ENCODE results near the gene EPHA2. TPM values are rescaled to one million over a fixed set of nuclear protein-coding genes. Genes with fewer than 3 reads are reported as not detected.

EPHA2 gene
- total and polyA plus RNA-seq, 4 donors: 5.4 to 25.9 (median 15.7) TPM

GRCh38 chr1:16082283-16083038 is 73.4 kb downstream of the EPHA2 start:
- Histone ChIP-seq H3K27me3 (ENCODE audit: control insufficient read depth in 1 of 2, insufficient read depth in 2 of 2, low read length in 1 of 2) (no peaks in the 10 kb centered on the region), H3K4me3 (ENCODE audit: low read length in 2 of 2) (no peak overlapping the region), H3K27ac (ENCODE audit: low read depth in 1 of 2, low read length in 2 of 2) (no peak overlapping the region), H3K36me3 (ENCODE audit: control insufficient read depth in 1 of 2, insufficient read depth in 2 of 2, low read length in 1 of 2) (no peaks in the 10 kb centered on the region), H3K9me3 (ENCODE audit: control insufficient read depth, low read length) (no peaks in the 10 kb centered on the region), H3K4me1 (ENCODE audit: control insufficient read depth in 1 of 2, insufficient read depth in 2 of 2, low read length in 2 of 2) (no peaks in the 10 kb centered on the region)
- DNase-seq (peak; percentile 71 to 90), ATAC-seq (ENCODE audit: low FRiP score) (peak; percentile 54)
- intact Hi-C loops (cut with DNase I): loop anchor here (5.0 kb wide), 2 partner anchors 160 to 280 kb away; no protein-coding TSS in a partner anchor
- WGBS, 2 donors: 82% methylated on average over 9 of the region's 9 CpGs

GRCh38 chr1:16081636-16082035 is 74.2 kb downstream of the EPHA2 start:
- Histone ChIP-seq H3K4me3 (ENCODE audit: low read length in 2 of 2) (no peak overlapping the region), H3K9me3 (ENCODE audit: control insufficient read depth, low read length) (no peaks in the 10 kb centered on the region), H3K36me3 (ENCODE audit: control insufficient read depth in 1 of 2, insufficient read depth in 2 of 2, low read length in 1 of 2) (no peaks in the 10 kb centered on the region), H3K27me3 (ENCODE audit: control insufficient read depth in 1 of 2, insufficient read depth in 2 of 2, low read length in 1 of 2) (no peaks in the 10 kb centered on the region), H3K27ac (ENCODE audit: low read depth in 1 of 2, low read length in 2 of 2) (no peak overlapping the region), H3K4me1 (ENCODE audit: control insufficient read depth in 1 of 2, insufficient read depth in 2 of 2, low read length in 2 of 2) (no peaks in the 10 kb centered on the region)
- DNase-seq (peak in 1 of 2 donors; percentile 57), ATAC-seq (ENCODE audit: low FRiP score) (no peak)
- intact Hi-C loops (cut with DNase I): loop anchor here (5.0 kb wide), 2 partner anchors 161 to 281 kb away; no protein-coding TSS in a partner anchor
- 91% methylated on average over 9 of the region's 9 CpGs for WGBS, 2 donors

- whole genome bisulfite sequencing, 2 donors: 85 to 87% methylated on average over 5 of the region's 5 CpGs
- Histone ChIP-seq H3K27ac (ENCODE audit: low read depth in 1 of 2, low read length in 2 of 2) (no peak overlapping the region), H3K9me3 (ENCODE audit: control insufficient read depth, low read length) (no peaks in the 10 kb centered on the region), H3K4me3 (ENCODE audit: low read length in 2 of 2) (no peak overlapping the region), H3K27me3 (ENCODE audit: control insufficient read depth in 1 of 2, insufficient read depth in 2 of 2, low read length in 1 of 2) (no peaks in the 10 kb centered on the region), H3K36me3 (ENCODE audit: control insufficient read depth in 1 of 2, insufficient read depth in 2 of 2, low read length in 1 of 2) (no peaks in the 10 kb centered on the region), H3K4me1 (ENCODE audit: control insufficient read depth in 1 of 2, insufficient read depth in 2 of 2, low read length in 2 of 2) (no peaks in the 10 kb centered on the region)
- peak in 1 of 2 donors; percentile 64 for DNase-seq
- ATAC-seq (ENCODE audit: low FRiP score): no peak
- intact Hi-C loops (cut with DNase I): loop anchor here (5.0 kb wide), 2 partner anchors 162 to 282 kb away; no protein-coding TSS in a partner anchor
These were observed 75.3 kb downstream of the EPHA2 start for GRCh38 chr1:16080422-16081150.

- WGBS, 2 donors: 36 to 41% methylated on average over 10 of the region's 10 CpGs
- no peaks in the 10 kb centered on the region for H3K27me3 ChIP-seq (ENCODE audit: control insufficient read depth in 1 of 2, insufficient read depth in 2 of 2, low read length in 1 of 2)
- H3K9me3 ChIP-seq (ENCODE audit: control insufficient read depth, low read length): no peaks in the 10 kb centered on the region
- peak; percentile 84 to 92 for DNase-seq
- intact Hi-C loops (cut with DNase I): loop anchor here (1.0 to 5.0 kb wide), 4 partner anchors 108 to 283 kb away; no protein-coding TSS in a partner anchor
- H3K27ac ChIP-seq (ENCODE audit: low read depth in 1 of 2, low read length in 2 of 2): no peak overlapping the region
- no peaks in the 10 kb centered on the region for H3K36me3 ChIP-seq (ENCODE audit: control insufficient read depth in 1 of 2, insufficient read depth in 2 of 2, low read length in 1 of 2)
- H3K4me3 ChIP-seq (ENCODE audit: low read length in 2 of 2): no peak overlapping the region
- H3K4me1 ChIP-seq (ENCODE audit: control insufficient read depth in 1 of 2, insufficient read depth in 2 of 2, low read length in 2 of 2): no peaks in the 10 kb centered on the region
- peak; percentile 80 for ATAC-seq (ENCODE audit: low FRiP score)
These were observed 76.8 kb downstream of the EPHA2 start for GRCh38 chr1:16078925-16079656.

- WGBS, 2 donors: 82 to 84% methylated on average over 12 of the region's 12 CpGs
- DNase-seq: no peak
- no peak overlapping the region for H3K27ac ChIP-seq (ENCODE audit: low read depth in 1 of 2, low read length in 2 of 2)
- H3K27me3 ChIP-seq (ENCODE audit: control insufficient read depth in 1 of 2, insufficient read depth in 2 of 2, low read length in 1 of 2): no peaks in the 10 kb centered on the region
- no peaks in the 10 kb centered on the region for H3K9me3 ChIP-seq (ENCODE audit: control insufficient read depth, low read length)
- H3K4me3 ChIP-seq (ENCODE audit: low read length in 2 of 2): no peak overlapping the region
- intact Hi-C loops (cut with DNase I): loop anchor here (2.0 to 5.0 kb wide), 3 partner anchors 111 to 285 kb away; no protein-coding TSS in a partner anchor
- no peak for ATAC-seq (ENCODE audit: low FRiP score)
- no peaks in the 10 kb centered on the region for H3K36me3 ChIP-seq (ENCODE audit: control insufficient read depth in 1 of 2, insufficient read depth in 2 of 2, low read length in 1 of 2)
- H3K4me1 ChIP-seq (ENCODE audit: control insufficient read depth in 1 of 2, insufficient read depth in 2 of 2, low read length in 2 of 2): no peaks in the 10 kb centered on the region
These were observed 78.2 kb downstream of the EPHA2 start for GRCh38 chr1:16077406-16078245.

GRCh38 chr1:16076865-16077238 is 79.0 kb downstream of the EPHA2 start:
- Histone ChIP-seq H3K4me1 (ENCODE audit: control insufficient read depth in 1 of 2, insufficient read depth in 2 of 2, low read length in 2 of 2) (no peaks in the 10 kb centered on the region), H3K36me3 (ENCODE audit: control insufficient read depth in 1 of 2, insufficient read depth in 2 of 2, low read length in 1 of 2) (no peaks in the 10 kb centered on the region), H3K27ac (ENCODE audit: low read depth in 1 of 2, low read length in 2 of 2) (no peak overlapping the region), H3K9me3 (ENCODE audit: control insufficient read depth, low read length) (no peaks in the 10 kb centered on the region), H3K27me3 (ENCODE audit: control insufficient read depth in 1 of 2, insufficient read depth in 2 of 2, low read length in 1 of 2) (no peaks in the 10 kb centered on the region), H3K4me3 (ENCODE audit: low read length in 2 of 2) (no peak overlapping the region)
- DNase-seq: no peak
- whole genome bisulfite sequencing, 2 donors: 83 to 89% methylated on average over 11 of the region's 11 CpGs
- intact Hi-C loops (cut with DNase I): loop anchor here (5.0 kb wide), 2 partner anchors 165 to 285 kb away; no protein-coding TSS in a partner anchor
- ATAC-seq (ENCODE audit: low FRiP score): no peak

GRCh38 chr1:16076031-16076864 is 79.6 kb downstream of the EPHA2 start:
- no peaks in the 10 kb centered on the region for H3K4me1 ChIP-seq (ENCODE audit: control insufficient read depth in 1 of 2, insufficient read depth in 2 of 2, low read length in 2 of 2)
- intact Hi-C loops (cut with DNase I): loop anchor here (5.0 kb wide), 2 partner anchors 166 to 286 kb away; no protein-coding TSS in a partner anchor
- peak in 1 of 2 donors; percentile 66 for DNase-seq

More at GRCh38 chr1:16076031-16076864, 79.6 kb downstream of the EPHA2 start:
- Histone ChIP-seq H3K9me3 (ENCODE audit: control insufficient read depth, low read length) (no peaks in the 10 kb centered on the region), H3K27ac (ENCODE audit: low read depth in 1 of 2, low read length in 2 of 2) (no peak overlapping the region), H3K4me3 (ENCODE audit: low read length in 2 of 2) (no peak overlapping the region), H3K27me3 (ENCODE audit: control insufficient read depth in 1 of 2, insufficient read depth in 2 of 2, low read length in 1 of 2) (no peaks in the 10 kb centered on the region), H3K36me3 (ENCODE audit: control insufficient read depth in 1 of 2, insufficient read depth in 2 of 2, low read length in 1 of 2) (no peaks in the 10 kb centered on the region)
- 83 to 92% methylated on average over 13 to 14 of the region's 14 CpGs for WGBS, 2 donors
- no peak for ATAC-seq (ENCODE audit: low FRiP score)
